Endodermal cell (in vitro differentiated cells): ENCODE measurements around the gene PAGR1. TPM values are rescaled to one million over a fixed set of nuclear protein-coding genes. Genes with fewer than 3 reads are reported as not detected.

Experiments used
- DNase-seq: peaks from one replicate; pipeline ENCODE4 v3.0.0-alpha.2; 2017
- H3K27ac ChIP-seq: 2 replicates; pipeline ENCODE4 v1.5.1; 2013; ENCODE audit warnings: mild to moderate bottlenecking, low read depth, low read length, moderate library complexity
- H3K27me3 ChIP-seq: 2 replicates; pipeline ENCODE4 v1.6.1; 2013; ENCODE audit warnings: mild to moderate bottlenecking, low read length, moderate library complexity; ENCODE audit not compliant: insufficient read depth, control insufficient read depth, poor library complexity, severe bottlenecking
- H3K36me3 ChIP-seq: 2 replicates; pipeline ENCODE4 v1.7.0; 2013; ENCODE audit warnings: mild to moderate bottlenecking, low read length, moderate library complexity; ENCODE audit not compliant: control insufficient read depth, insufficient read depth
- H3K4me1 ChIP-seq: one replicate; pipeline ENCODE4 v1.7.0; 2013; ENCODE audit warnings: low read length; ENCODE audit not compliant: control insufficient read depth, insufficient read depth
- H3K4me3 ChIP-seq: 2 replicates; pipeline ENCODE4 v1.5.1; 2013; ENCODE audit warnings: mild to moderate bottlenecking, low read length, moderate library complexity
- H3K9ac ChIP-seq: 2 replicates; pipeline ENCODE4 v1.6.1; 2013; ENCODE audit warnings: mild to moderate bottlenecking, low read length, moderate library complexity; ENCODE audit not compliant: poor library complexity, severe bottlenecking; ENCODE audit errors: extremely low read depth
- H3K9me3 ChIP-seq: 2 replicates; pipeline ENCODE4 v1.6.1; 2013; ENCODE audit warnings: mild to moderate bottlenecking, low read length, moderate library complexity; ENCODE audit not compliant: control insufficient read depth
- H3K27ac Mint-ChIP-seq: 2 replicates; pipeline ENCODE4 v1.8.0; 2020; ENCODE audit warnings: mixed read lengths
- H3K27me3 Mint-ChIP-seq: 2 replicates; pipeline ENCODE4 v1.8.0; 2021; ENCODE audit warnings: mild to moderate bottlenecking, mixed read lengths; ENCODE audit not compliant: insufficient read depth
- H3K36me3 Mint-ChIP-seq: 2 replicates; pipeline ENCODE4 v1.8.0; 2020; ENCODE audit warnings: low read depth, mixed read lengths
- H3K4me1 Mint-ChIP-seq: 2 replicates; pipeline ENCODE4 v1.8.0; 2020; ENCODE audit warnings: mixed read lengths
- H3K4me3 Mint-ChIP-seq: 2 replicates; pipeline ENCODE4 v1.8.0; 2020; ENCODE audit warnings: mild to moderate bottlenecking, moderate library complexity, mixed read lengths
- H3K9me3 Mint-ChIP-seq: 2 replicates; pipeline ENCODE4 v1.8.0; 2020; ENCODE audit warnings: mild to moderate bottlenecking, mixed read lengths
- CTCF ChIP-seq: fragments of 200-600 bp; sonication (generic); conservative IDR thresholded peaks from 2 replicates; pipeline ENCODE4 v1.5.0; 2021; ENCODE audit warnings: antibody characterized with exemption, mild to moderate bottlenecking
- WGBS, 2 experiments: methylation state at CpG; one replicate each; pipeline versions ENCODE4 v1.1.5 to v1.1.7; 2013; ENCODE audit warnings: missing lambda C conversion rate in 2 of 2, mixed read lengths in 1 of 2; ENCODE audit not compliant: insufficient coverage in 1 of 2, insufficient read length in 1 of 2; 5-methylcytosine and 5-hydroxymethylcytosine counted together
- total RNA-seq, 2 donors: library from RNA; stranded (reverse); fragmentation: NEBNext Ultra II Directional in 1 of 2; extraction: Animal tissue kit (Norgen Biotek cat#: 25700) in 1 of 2; gene quantifications; 2 replicates in 1 of 2; 3 replicates in 1 of 2; pipeline ENCODE4 v1.2.1, GENCODE V29; 2021

The PAGR1 gene
- total RNA-seq, 2 donors from 2014 or later = 43.0 to 65.7 TPM

GRCh38 chr16:29852654-29853053 lies 36.7 kb downstream of the PAGR1 start:
- 91 to 97% methylated on average over 5 of the region's 7 CpGs for WGBS, 2 experiments
- Histone ChIP-seq H3K4me1 (peaks cover 4% of the 10 kb centered on the region), H3K4me3 (no peak overlapping the region), H3K9me3 (no peaks in the 10 kb centered on the region), H3K9ac (no peak overlapping the region), H3K27me3 (no peaks in the 10 kb centered on the region), H3K36me3 (no peaks in the 10 kb centered on the region), H3K27ac (no peak overlapping the region)
- DNase-seq = no peak
- Mint-ChIP-seq H3K27me3 (no peaks in the 10 kb centered on the region), H3K27ac (no peak overlapping the region), H3K36me3 (no peaks in the 10 kb centered on the region), H3K4me3 (no peak overlapping the region), H3K9me3 (no peaks in the 10 kb centered on the region), H3K4me1 (peaks cover 7% of the 10 kb centered on the region)
- no peak for TF ChIP-seq CTCF

GRCh38 chr16:29854520-29855100 lies 38.7 kb downstream of the PAGR1 start:
- Histone ChIP-seq H3K36me3 (peaks cover 6% of the 10 kb centered on the region), H3K4me3 (no peak overlapping the region), H3K4me1 (no peaks in the 10 kb centered on the region), H3K9ac (no peak overlapping the region), H3K27ac (no peak overlapping the region), H3K27me3 (no peaks in the 10 kb centered on the region), H3K9me3 (no peaks in the 10 kb centered on the region)
- no peak overlapping the region for H3K4me3 Mint-ChIP-seq
- peaks cover 16% of the 10 kb centered on the region for H3K36me3 Mint-ChIP-seq
- no peak for TF ChIP-seq CTCF
- peaks cover under 1% of the 10 kb centered on the region for H3K4me1 Mint-ChIP-seq
- no peaks in the 10 kb centered on the region for H3K9me3 Mint-ChIP-seq
- H3K27me3 Mint-ChIP-seq = no peaks in the 10 kb centered on the region
- DNase-seq = no peak
- H3K27ac Mint-ChIP-seq = no peak overlapping the region
- 81 to 90% methylated on average over 5 of the region's 5 CpGs for WGBS, 2 experiments

DNA sequence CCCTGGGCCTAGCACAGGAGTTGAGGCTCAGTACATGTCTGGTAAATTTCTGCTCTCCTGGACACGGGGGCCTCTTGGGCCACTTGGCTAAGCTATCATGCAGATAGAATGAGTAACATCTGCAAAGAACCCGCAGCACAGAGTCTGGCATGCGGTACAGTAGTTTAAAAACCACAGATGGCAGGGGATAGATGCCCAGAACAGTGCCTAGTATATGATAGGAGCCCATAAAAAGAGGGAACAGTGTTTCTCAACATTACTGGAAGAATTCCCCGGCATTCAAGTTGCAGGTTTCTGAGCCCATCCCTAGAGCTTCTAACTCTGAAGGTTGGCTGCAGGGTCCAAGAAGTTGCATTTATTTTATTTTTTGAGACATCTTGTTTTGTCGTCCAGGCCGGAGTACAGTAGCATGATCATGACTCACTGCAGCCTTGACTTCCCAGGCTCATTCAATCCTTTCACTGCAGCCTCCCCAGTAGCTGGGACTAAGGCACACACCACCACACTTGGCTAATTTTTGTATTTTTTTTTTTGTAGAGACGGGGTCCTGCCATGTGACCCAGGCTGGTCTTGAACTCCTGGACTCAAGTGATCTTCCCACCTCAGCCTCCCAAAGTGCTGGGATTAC lies 41.3 kb downstream of the PAGR1 start:
- peaks cover 31% of the 10 kb centered on the region for H3K36me3 Mint-ChIP-seq
- no peaks in the 10 kb centered on the region for H3K27me3 Mint-ChIP-seq
- Histone ChIP-seq H3K4me3 (no peak overlapping the region), H3K27me3 (no peaks in the 10 kb centered on the region), H3K9me3 (no peaks in the 10 kb centered on the region), H3K9ac (no peak overlapping the region), H3K36me3 (peaks cover 16% of the 10 kb centered on the region), H3K27ac (no peak overlapping the region), H3K4me1 (no peaks in the 10 kb centered on the region)
- no peak overlapping the region for H3K27ac Mint-ChIP-seq
- no peak for DNase-seq
- TF ChIP-seq CTCF = no peak
- WGBS, 2 experiments = 94 to 98% methylated on average over 6 to 7 of the region's 7 CpGs
- H3K4me3 Mint-ChIP-seq = no peak overlapping the region
- peaks cover 2% of the 10 kb centered on the region for H3K4me1 Mint-ChIP-seq
- no peaks in the 10 kb centered on the region for H3K9me3 Mint-ChIP-seq
